Effector memory CD8-positive, alpha-beta T cell (primary cell): ENCODE data around the gene SMAD3.

Source experiments
- ATAC-seq: fragments of 150-1000 bp; cut with Tn5 transposase; replicated peaks from 2 replicates; pipeline ENCODE4 v1.10.0; 2021; ENCODE audit warnings: mild to moderate bottlenecking, moderate library complexity
- DNase-seq, 3 experiments: peaks; one replicate each; pipeline ENCODE4 v3.0.0; 2021
- H3K27ac Mint-ChIP-seq, 2 donors: one replicate each; pipeline ENCODE4 v1.8.0; 2022; ENCODE audit warnings: mild to moderate bottlenecking in 2 of 2, mixed read lengths in 2 of 2, moderate library complexity in 2 of 2
- H3K27me3 Mint-ChIP-seq, 2 donors: one replicate each; pipeline ENCODE4 v1.8.0; 2022; ENCODE audit warnings: mixed read lengths in 2 of 2
- H3K36me3 Mint-ChIP-seq: one replicate; pipeline ENCODE4 v1.8.0; 2022; ENCODE audit warnings: mild to moderate bottlenecking, moderate library complexity, mixed read lengths; ENCODE audit not compliant: insufficient read depth
- H3K4me1 Mint-ChIP-seq, 2 donors: one replicate each; pipeline ENCODE4 v1.8.0; 2022; ENCODE audit warnings: low read depth in 2 of 2, mixed read lengths in 2 of 2
- H3K4me3 Mint-ChIP-seq, 2 donors: one replicate each; pipeline ENCODE4 v1.8.0; 2022; ENCODE audit warnings: mild to moderate bottlenecking in 2 of 2, mixed read lengths in 2 of 2, moderate library complexity in 2 of 2
- H3K9me3 Mint-ChIP-seq, 2 donors: one replicate each; pipeline ENCODE4 v1.8.0; 2022; ENCODE audit warnings: mixed read lengths in 2 of 2

The SMAD3 gene

DNA sequence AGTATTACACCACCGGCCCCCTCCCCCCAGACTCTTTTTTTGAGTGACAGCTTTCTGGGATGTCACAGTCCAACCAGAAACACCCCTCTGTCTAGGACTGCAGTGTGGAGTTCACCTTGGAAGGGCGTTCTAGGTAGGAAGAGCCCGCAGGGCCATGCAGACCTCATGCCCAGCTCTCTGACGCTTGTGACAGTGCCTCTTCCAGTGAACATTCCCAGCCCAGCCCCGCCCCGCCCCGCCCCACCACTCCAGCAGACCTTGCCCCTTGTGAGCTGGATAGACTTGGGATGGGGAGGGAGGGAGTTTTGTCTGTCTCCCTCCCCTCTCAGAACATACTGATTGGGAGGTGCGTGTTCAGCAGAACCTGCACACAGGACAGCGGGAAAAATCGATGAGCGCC lies 125.4 kb downstream of the SMAD3 start:
- Mint-ChIP-seq H3K27me3 (no peaks in the 10 kb centered on the region), H3K36me3 (peaks cover 62% of the 10 kb centered on the region), H3K9me3 (no peaks in the 10 kb centered on the region), H3K27ac (peak overlapping the region in 1 of 2 donors; percentile 72), H3K4me1 (peaks cover 13 to 17% of the 10 kb centered on the region in 2 donors), H3K4me3 (no peak overlapping the region)
- DNase-seq (no peak), ATAC-seq (no peak)

DNA sequence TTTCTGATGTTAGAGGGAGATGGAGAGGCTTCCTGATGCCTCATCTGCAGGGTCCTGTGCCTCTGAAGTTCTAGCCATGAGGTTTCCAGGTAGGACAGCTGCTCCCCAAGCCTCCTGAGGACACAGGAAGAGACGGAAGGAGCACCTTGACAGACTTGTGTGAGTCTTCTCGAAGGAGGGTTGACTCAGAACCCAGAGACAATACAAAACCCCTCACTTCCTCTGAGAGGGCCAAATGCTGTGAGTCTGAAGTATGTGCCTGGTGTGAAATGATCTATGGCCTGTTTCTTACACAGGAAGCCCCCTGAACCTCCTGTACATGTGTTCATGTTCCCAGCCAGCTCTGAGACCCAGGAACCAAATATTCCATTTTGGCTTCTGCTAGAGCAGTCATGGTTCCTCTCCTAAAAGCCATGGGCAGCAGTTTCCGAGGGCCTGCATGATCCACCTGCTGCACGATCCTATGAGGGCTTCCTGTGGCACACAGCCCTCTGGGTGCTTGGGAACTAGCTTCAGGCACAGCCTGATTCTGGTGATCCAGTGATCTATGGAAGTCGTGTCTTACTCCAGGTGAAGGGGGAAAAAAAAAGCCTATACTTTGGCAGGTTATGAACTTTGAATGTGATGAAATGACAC lies 126.9 kb downstream of the SMAD3 start:
- Mint-ChIP-seq H3K4me1 (peaks cover 12 to 18% of the 10 kb centered on the region in 2 donors), H3K27ac (peak overlapping the region; percentile 54 to 84), H3K36me3 (peaks cover 59% of the 10 kb centered on the region), H3K4me3 (no peak overlapping the region), H3K9me3 (no peaks in the 10 kb centered on the region), H3K27me3 (no peaks in the 10 kb centered on the region)
- ATAC-seq (no peak), DNase-seq (no peak)

- peaks cover 18 to 26% of the 10 kb centered on the region in 2 donors for H3K4me1 Mint-ChIP-seq
Observed at GRCh38 chr15:67193223-67193990, 128.0 kb downstream of the SMAD3 start.

DNA sequence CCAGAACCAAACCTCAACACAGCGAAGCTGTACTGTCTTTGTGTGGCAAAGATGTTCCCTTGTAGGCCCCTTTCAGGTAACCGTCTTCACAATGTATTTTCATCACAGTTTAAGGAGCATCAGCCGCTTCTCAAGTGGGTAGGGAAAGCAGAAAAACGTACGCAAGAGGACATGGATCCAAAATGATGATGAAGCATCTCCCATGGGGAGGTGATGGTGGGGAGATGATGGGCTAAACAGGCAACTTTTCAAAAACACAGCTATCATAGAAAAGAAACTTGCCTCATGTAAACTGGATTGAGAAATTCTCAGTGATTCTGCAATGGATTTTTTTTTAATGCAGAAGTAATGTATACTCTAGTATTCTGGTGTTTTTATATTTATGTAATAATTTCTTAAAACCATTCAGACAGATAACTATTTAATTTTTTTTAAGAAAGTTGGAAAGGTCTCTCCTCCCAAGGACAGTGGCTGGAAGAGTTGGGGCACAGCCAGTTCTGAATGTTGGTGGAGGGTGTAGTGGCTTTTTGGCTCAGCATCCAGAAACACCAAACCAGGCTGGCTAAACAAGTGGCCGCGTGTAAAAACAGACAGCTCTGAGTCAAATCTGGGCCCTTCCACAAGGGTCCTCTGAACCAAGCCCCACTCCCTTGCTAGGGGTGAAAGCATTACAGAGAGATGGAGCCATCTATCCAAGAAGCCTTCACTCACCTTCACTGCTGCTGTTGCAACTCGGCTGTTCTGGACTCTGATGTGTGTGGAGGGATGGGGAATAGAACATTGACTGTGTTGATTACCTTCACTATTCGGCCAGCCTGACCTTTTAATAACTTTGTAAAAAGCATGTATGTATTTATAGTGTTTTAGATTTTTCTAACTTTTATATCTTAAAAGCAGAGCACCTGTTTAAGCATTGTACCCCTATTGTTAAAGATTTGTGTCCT lies 129.0 kb downstream of the SMAD3 start:
- Mint-ChIP-seq H3K27ac (peak overlapping the region; percentile 27 to 59), H3K36me3 (peaks cover 37% of the 10 kb centered on the region), H3K9me3 (no peaks in the 10 kb centered on the region), H3K4me3 (no peak overlapping the region), H3K4me1 (peaks cover 18 to 28% of the 10 kb centered on the region in 2 donors), H3K27me3 (no peaks in the 10 kb centered on the region)
- ATAC-seq (no peak), DNase-seq (no peak)

More at GRCh38 chr15:67193223-67193990, 128.0 kb downstream of the SMAD3 start:
- ATAC-seq = no peak
- Mint-ChIP-seq H3K36me3 (peaks cover 48% of the 10 kb centered on the region), H3K9me3 (no peaks in the 10 kb centered on the region), H3K4me3 (no peak overlapping the region), H3K27ac (peak overlapping the region; percentile 39 to 54), H3K27me3 (no peaks in the 10 kb centered on the region)
- DNase-seq = no peak

DNA sequence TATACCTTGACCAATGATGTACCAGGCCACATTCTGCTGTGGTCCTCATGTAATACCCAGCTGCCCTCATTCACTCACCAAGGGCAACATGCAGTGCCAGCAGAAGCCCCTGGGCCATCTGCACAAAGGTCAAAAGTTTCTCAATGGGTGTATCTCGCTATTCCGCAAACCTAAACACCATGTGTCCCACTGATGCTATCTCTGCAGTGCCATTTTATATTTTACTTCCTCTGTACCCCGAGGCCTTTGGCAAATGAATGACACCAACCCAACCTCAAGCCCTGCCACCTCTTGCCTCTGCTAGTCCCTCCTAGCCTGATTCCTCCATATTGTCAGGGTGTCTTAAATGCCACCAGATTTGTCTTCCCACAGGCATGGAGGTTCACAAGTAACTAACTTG lies 129.9 kb downstream of the SMAD3 start:
- ATAC-seq (no peak), DNase-seq (no peak)
- Mint-ChIP-seq H3K4me3 (no peak overlapping the region), H3K27me3 (no peaks in the 10 kb centered on the region), H3K27ac (peak overlapping the region; percentile 27 to 59), H3K4me1 (peaks cover 18 to 28% of the 10 kb centered on the region in 2 donors), H3K36me3 (peaks cover 29% of the 10 kb centered on the region), H3K9me3 (no peaks in the 10 kb centered on the region)

GRCh38 chr15:67196222-67196621 lies 130.8 kb downstream of the SMAD3 start:
- peaks cover 23% of the 10 kb centered on the region for H3K36me3 Mint-ChIP-seq
- no peaks in the 10 kb centered on the region for H3K27me3 Mint-ChIP-seq
- no peak for ATAC-seq
- peak overlapping the region; percentile 27 to 84 for H3K27ac Mint-ChIP-seq
- DNase-seq = no peak
- peaks cover 18 to 28% of the 10 kb centered on the region in 2 donors for H3K4me1 Mint-ChIP-seq
- H3K9me3 Mint-ChIP-seq = no peaks in the 10 kb centered on the region
- no peak overlapping the region for H3K4me3 Mint-ChIP-seq

- DNase-seq = no peak
- no peaks in the 10 kb centered on the region for H3K9me3 Mint-ChIP-seq
- ATAC-seq = no peak
- H3K4me3 Mint-ChIP-seq = no peak overlapping the region
- peak overlapping the region; percentile 11 to 84 for H3K27ac Mint-ChIP-seq
- peaks cover 18 to 25% of the 10 kb centered on the region in 2 donors for H3K4me1 Mint-ChIP-seq
- H3K27me3 Mint-ChIP-seq = no peaks in the 10 kb centered on the region
- peaks cover 19% of the 10 kb centered on the region for H3K36me3 Mint-ChIP-seq
Observed at GRCh38 chr15:67196672-67197363, 131.4 kb downstream of the SMAD3 start.

DNA sequence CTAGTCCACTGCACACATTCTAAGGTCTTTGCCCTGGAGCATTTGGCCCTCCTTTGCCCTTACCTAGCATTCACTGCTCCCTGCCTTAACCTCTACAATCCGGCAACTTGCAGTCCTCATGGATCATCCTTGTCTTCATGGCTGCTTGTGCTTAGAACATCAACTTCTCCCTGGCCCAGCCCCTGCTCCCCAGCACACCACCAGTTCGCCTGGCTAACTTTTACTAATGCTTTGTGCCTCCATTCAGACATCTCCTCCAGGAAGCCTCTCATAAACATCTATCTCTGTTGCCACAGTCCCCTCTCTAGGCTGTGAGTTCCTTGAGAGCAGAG lies 131.9 kb downstream of the SMAD3 start:
- ATAC-seq (no peak), DNase-seq (no peak)
- Mint-ChIP-seq H3K4me1 (peaks cover 18 to 23% of the 10 kb centered on the region in 2 donors), H3K27ac (peak overlapping the region; percentile 11 to 84), H3K9me3 (no peaks in the 10 kb centered on the region), H3K4me3 (no peak overlapping the region), H3K36me3 (peaks cover 23% of the 10 kb centered on the region), H3K27me3 (no peaks in the 10 kb centered on the region)

DNA sequence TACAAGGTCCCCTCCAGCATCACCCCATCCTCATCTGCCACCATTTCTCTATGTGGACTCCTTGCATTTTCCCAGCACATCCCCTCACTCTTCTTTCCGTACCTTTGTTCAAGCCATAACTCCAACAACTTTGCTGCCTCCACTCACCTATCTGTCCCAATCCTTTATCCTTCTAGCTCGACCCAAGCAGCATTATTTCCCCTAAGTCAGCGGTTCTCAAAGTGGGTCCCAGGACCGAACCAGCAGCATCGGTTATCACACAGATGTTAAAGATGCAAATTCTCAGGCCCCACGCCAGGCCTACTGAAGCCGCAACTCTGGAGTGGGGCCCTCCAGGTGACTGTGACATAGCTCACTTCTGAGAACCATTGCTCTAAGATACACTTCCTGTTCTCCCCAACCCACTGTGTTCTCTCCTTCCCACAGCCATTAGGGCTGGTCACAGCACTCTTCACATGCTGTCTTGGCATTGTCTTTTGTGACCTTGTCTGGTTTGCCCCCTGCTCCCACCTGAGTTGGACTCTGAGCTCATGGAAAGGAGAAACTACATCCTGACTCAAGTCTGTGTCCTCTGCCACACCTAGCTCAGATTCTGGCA lies 132.9 kb downstream of the SMAD3 start:
- Mint-ChIP-seq H3K36me3 (peaks cover 30% of the 10 kb centered on the region), H3K4me1 (peaks cover 15 to 21% of the 10 kb centered on the region in 2 donors), H3K27me3 (no peaks in the 10 kb centered on the region), H3K4me3 (no peak overlapping the region), H3K27ac (peak overlapping the region; percentile 54 to 84), H3K9me3 (no peaks in the 10 kb centered on the region)
- no peak for DNase-seq
- no peak for ATAC-seq

GRCh38 chr15:67199391-67199790 lies 134.0 kb downstream of the SMAD3 start:
- Mint-ChIP-seq H3K27me3 (no peaks in the 10 kb centered on the region), H3K4me1 (peaks cover 13 to 15% of the 10 kb centered on the region in 2 donors), H3K27ac (peak overlapping the region in 1 of 2 donors; percentile 54), H3K9me3 (no peaks in the 10 kb centered on the region), H3K36me3 (peaks cover 35% of the 10 kb centered on the region), H3K4me3 (no peak overlapping the region)
- DNase-seq = no peak
- no peak for ATAC-seq

GRCh38 chr15:67199881-67200763 lies 134.7 kb downstream of the SMAD3 start:
- DNase-seq (no peak), ATAC-seq (no peak)
- no peaks in the 10 kb centered on the region for H3K27me3 Mint-ChIP-seq
- H3K27ac Mint-ChIP-seq = peak overlapping the region in 1 of 2 donors; percentile 54
- no peaks in the 10 kb centered on the region for H3K9me3 Mint-ChIP-seq
- peaks cover 32% of the 10 kb centered on the region for H3K36me3 Mint-ChIP-seq
- H3K4me1 Mint-ChIP-seq = peaks cover 13 to 15% of the 10 kb centered on the region in 2 donors
- no peak overlapping the region for H3K4me3 Mint-ChIP-seq

DNA sequence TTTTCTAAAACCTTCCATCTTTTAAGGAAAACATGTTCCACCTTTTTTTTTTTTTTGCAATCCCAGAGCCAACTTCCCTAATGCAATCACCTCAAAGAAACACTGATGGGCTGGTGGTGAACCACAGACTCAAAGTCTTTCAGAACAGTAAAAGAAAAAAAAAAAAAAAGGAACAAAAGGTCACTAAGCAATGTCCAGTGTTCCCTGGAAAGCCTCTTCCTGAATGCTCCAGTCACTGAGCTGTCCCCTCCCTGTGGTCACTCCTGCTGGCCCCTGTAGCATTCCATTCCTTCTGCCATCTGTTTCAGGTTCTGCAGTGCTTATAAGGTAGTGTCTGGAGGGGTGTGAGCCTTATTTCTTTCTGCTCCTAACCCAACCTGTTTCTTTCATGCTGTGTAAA lies 135.7 kb downstream of the SMAD3 start:
- no peaks in the 10 kb centered on the region for H3K9me3 Mint-ChIP-seq
- ATAC-seq = no peak

More for the DNA sequence above, 135.7 kb downstream of the SMAD3 start:
- Mint-ChIP-seq H3K36me3 (peaks cover 27% of the 10 kb centered on the region), H3K27me3 (no peaks in the 10 kb centered on the region), H3K27ac (peak overlapping the region; percentile 75 to 78), H3K4me1 (peaks cover 11 to 15% of the 10 kb centered on the region in 2 donors), H3K4me3 (no peak overlapping the region)
- DNase-seq = no peak
